ENCODE data around the gene EEF1E1.

EEF1E1 gene

GRCh38 chr6:8087870-8088754 is 14.2 kb downstream of the EEF1E1 start:
- DNase-seq = no peak

GRCh38 chr6:8086755-8087306 is 15.5 kb downstream of the EEF1E1 start:
- no peak for DNase-seq

- no peak for DNase-seq
Measured at GRCh38 chr6:8085053-8085511, 17.3 kb downstream of the EEF1E1 start.

GRCh38 chr6:8084586-8084985 is 17.8 kb downstream of the EEF1E1 start:
- no peak for DNase-seq

- no peak for DNase-seq
Measured at GRCh38 chr6:8082954-8083858, 19.1 kb downstream of the EEF1E1 start.

- no peak for DNase-seq
Measured at GRCh38 chr6:8082572-8082953, 19.8 kb downstream of the EEF1E1 start.

DNA sequence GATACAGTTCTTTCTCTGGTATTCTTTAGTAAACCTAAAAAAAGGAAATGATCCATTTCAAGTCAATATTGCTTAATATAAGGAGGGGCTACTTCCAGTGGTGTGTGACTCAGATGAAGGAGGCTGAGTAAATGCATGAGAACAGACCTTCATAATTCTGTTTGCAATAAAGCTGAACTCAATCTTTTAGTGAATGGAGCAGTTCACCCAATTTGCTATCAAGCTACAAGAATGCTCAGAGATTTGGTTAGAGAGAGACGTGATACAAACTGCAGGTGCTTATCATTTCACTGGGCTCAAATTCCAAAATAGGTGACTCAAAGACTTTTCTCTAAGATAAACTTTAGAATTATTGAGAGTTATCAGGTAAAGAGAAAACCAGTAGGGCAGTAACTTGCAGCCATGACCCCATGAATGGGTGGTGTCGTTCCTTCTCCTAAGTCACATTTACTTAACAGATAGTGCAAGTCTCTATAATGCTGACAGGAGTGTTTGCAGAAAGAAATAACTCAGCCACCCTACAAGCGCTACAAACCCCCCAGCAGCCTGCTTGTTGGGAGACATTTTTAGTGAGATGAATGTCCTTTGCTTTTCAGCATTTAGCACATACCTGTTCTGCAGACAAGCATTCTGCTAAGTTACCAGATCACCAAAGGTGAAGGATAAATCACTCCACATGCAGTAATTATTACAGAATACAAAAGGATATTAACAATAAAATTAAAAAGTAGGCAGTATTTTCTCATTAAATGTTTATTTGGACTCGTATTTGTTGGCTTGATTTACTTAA is 21.8 kb downstream of the EEF1E1 start:
- DNase-seq = no peak

GRCh38 chr6:8079126-8079525 is 23.2 kb downstream of the EEF1E1 start:
- DNase-seq = no peak

GRCh38 chr6:8077991-8078390 is 24.4 kb downstream of the EEF1E1 start:
- no peak for DNase-seq

GRCh38 chr6:8075704-8076103 is 26.6 kb downstream of the EEF1E1 start:
- DNase-seq = no peak

GRCh38 chr6:8075185-8075584 is 27.2 kb downstream of the EEF1E1 start:
- DNase-seq = no peak

DNA sequence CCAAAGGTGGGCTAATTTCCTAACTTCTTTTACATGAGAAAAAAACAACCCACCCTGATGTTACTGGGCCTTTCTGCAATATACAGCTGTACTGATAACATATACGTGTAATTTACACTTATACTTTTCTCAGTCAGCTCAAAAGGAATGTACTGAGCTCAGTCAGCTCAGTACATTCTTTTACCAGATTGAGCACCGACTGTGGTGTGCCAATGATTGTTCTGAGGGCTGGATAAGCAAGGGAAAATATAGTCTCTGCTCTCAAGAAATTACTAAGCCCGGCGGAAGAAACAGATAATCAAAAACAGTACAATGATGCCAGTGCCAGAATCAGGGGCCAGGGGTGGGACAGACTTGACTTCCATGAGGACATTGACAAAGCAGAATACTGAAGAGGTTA is 28.1 kb downstream of the EEF1E1 start:
- DNase-seq = no peak

DNA sequence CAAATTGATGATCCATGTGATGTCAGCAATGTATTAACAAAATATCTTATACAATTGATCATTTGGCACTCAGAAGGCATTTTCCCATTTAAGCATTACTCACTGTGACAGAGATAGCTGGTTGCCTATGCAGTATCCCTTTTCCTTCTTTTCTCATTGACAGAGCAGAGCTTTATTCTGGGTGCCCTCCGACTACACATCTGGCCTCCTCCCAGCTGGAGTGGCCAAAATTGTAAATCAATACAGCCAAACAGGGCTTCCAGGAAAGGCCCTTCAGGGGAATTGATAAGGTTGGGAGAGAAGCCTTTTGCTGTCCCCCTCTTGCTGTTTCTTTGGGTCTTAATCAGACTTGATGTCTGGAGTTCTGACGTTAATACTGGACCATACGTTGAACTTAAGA is 28.6 kb downstream of the EEF1E1 start:
- DNase-seq = no peak

DNA sequence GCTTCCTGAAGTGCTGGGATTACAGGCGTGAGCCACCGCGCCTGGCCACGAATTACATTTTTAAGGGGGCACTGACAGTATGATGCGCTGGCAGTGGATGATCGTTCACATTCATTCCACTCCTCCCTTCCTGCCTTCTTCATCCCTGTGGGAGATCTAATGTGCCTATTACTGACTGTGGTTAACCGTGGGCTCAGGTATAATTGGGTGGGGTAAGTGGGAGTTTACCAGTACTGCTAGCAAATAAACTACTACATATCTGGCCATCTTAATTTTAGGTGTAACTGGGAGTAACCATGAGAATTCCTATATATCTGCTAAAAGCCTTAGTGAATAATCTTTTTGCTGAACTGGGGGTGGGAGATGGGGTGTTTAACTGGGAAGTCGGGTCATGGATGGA is 31.6 kb downstream of the EEF1E1 start:
- no peak for DNase-seq

- DNase-seq = no peak
Measured at GRCh38 chr6:8069631-8070284, 32.6 kb downstream of the EEF1E1 start.

DNA sequence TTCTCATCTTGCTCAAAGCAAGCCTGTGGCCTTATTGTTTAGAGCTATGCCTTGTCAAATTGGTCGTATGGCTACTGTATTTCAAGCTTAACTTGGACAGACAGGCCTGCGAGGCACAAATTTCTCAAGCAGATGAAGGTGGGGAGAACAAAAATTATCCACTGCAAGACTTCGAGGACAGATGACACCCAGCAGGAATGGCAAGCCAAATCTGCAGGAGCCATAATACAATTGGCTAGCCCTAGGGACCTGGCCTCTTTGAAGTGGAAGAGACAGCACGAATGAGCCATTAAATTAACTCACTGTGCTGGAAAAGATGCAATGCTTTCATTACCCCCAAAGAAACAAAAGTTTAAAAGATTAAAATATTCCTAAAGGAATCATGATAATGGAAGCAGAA is 33.2 kb downstream of the EEF1E1 start:
- DNase-seq = no peak

DNA sequence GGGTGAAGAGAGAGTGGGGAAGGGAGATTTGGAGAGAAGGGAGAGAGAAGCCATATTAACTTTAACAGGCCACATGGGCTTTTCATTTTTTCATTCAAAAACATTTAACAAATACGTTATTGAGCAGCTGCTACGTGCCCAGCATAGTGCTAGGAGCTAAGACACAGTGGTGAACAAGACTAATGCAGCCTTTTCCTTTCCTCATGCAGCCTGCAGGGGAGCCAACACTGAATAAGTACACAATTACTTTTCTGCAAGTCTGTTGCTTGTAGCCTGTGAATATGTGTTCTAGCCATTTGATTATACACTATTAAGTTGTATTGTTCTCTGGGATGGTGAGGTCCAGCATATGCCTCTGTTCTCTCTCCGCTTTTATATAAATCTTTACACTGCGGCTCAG is 36.2 kb downstream of the EEF1E1 start:
- no peak for DNase-seq

GRCh38 chr6:8065519-8065911 is 36.8 kb downstream of the EEF1E1 start:
- no peak for DNase-seq

DNA sequence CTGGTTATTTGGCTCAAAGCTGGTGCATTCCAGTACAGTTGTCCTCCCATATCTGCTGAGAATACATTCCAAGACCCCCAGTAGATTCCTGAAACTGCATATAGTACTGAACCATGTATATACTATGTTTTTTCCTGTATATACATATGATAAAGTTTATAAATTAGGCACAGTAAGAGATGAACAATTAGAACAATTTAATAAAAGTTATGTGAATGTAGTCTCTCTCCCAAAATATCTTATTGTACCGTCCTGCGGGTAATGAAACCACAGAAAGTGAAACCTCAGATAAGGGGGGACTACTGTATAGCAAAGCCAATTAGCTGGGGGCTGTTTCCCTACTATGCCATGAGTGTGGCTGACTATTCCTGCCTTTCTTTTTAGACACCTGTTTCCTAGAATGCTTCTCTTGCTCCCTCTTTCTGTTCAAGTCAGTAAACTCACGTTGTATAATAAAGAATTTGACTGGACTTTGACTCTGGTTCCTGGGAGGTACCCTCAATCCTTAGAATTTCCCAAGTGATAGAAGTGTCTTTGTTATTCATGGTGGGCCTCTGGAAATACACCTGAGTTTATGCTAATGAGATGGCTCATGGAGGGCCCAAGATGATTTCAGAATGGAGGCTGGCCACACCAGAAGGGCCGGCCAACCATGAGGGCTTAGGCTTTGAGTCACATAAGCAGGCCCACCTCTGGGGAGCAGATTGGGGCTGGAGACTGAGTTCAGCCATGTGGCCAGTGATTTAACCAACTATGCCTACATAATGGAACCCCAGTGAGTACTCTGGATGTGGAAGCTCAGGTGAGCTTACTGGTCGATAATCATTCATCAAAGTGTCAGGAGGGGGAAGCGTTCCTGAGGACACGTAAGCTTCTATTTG is 37.5 kb downstream of the EEF1E1 start:
- no peak for DNase-seq

GRCh38 chr6:8063761-8064637 is 38.3 kb downstream of the EEF1E1 start, which contains the start of gene BLOC1S5:
Gene BLOC1S5 (minus strand): TSS chr6:8064389. CDS start chr6:8064376, 13 bp downstream.
- peak; percentile 84 for DNase-seq
